ENCODE measurements around the gene C14orf39.
"Not testable (repeated sequence)": the region's sequence is repeated elsewhere in the genome, so short reads cannot be mapped to it uniquely, and the experiment has no call there.

Gene C14orf39

DNA sequence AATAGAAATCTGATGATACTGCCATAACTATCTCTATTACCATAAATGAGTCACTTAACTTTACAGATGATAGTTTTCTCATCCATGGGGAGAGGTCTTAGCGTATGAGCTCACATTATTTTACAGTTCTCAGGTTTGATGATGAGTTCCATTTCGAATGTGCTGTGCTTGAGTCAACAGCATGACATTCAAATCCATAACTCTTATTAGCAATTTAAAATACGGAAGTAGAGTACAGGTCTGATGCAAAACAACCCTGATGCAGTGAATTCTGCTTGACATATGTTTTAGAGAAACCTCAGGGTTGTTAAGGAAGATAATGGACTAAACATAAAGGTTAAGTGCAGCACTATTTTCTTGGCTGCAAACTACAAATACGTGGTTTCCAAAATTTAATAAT lies 30.0 kb downstream of the C14orf39 start:
- DNase-seq (ENCODE audit: low read depth, low spot score), result no peak
- Histone ChIP-seq H3K36me3 (ENCODE audit: insufficient read depth, low read length) (no peaks in the 10 kb centered on the region), H3K9me3 (ENCODE audit: low read depth, low read length) (no peaks in the 10 kb centered on the region), H3K27ac (no peak overlapping the region), H3K4me3 (no peak overlapping the region), H3K9ac (ENCODE audit: insufficient read length) (no peak overlapping the region)
- TF ChIP-seq EZH2 (IDR thresholded peaks at IDR 0.05) (no peak), POLR2AphosphoS5 (IDR thresholded peaks at IDR 0.05; ENCODE audit: borderline replicate concordance, low read depth, low read length) (no peak), FOXP2 (optimal IDR thresholded peaks at IDR 0.05; ENCODE audit: control extremely low read depth, extremely low read length, insufficient read depth) (no peak)

DNA sequence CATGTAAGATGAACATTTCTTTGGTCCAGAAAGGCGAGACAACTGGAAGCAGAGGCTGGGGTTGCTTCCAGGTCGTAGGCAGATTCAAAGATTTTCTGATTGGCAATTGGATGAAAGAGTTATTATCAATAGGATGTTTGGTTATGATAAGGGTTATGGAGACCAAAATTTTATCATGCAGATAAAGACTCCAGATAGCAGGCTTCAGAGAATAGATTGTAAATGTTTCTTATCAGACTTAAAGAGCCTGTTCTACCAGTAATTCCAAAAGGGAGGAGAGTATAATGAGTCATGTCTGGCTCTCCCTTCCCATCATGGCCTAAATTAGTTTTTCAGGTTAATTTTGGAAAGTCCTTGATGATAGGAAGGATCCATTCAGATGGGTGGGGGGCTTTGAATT lies 55.6 kb downstream of the C14orf39 start:
- no peak for DNase-seq (ENCODE audit: low read depth, low spot score)
- Histone ChIP-seq H3K36me3 (ENCODE audit: insufficient read depth, low read length) (no peaks in the 10 kb centered on the region), H3K4me3 (no peak overlapping the region), H3K27ac (no peak overlapping the region), H3K9me3 (ENCODE audit: low read depth, low read length) (no peaks in the 10 kb centered on the region), H3K9ac (ENCODE audit: insufficient read length) (no peak overlapping the region)
- TF ChIP-seq EZH2 (IDR thresholded peaks at IDR 0.05), result no peak
- TF ChIP-seq FOXP2 (optimal IDR thresholded peaks at IDR 0.05; ENCODE audit: control extremely low read depth, extremely low read length, insufficient read depth), result no peak
- TF ChIP-seq POLR2AphosphoS5 (IDR thresholded peaks at IDR 0.05; ENCODE audit: borderline replicate concordance, low read depth, low read length), result no peak

DNA sequence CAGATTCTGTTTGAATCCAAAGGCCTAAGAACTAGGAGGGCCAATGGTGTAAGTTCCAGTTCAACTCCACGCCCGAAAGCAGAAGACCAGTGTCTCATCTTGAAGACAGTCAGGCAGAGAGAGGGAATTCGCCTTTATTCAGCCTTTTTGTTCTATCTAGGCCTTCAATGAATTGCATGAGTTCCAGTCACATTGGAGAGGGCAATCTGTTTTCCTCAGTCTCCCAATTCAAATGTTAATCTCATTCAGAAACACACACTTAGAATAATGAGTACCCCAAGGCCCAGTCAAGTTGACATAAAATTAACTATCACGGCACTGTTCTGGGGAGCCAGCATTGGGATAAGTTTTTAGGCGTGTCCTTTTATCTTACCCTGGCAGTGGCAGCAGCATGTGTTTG lies 65.8 kb downstream of the C14orf39 start:
- TF ChIP-seq POLR2AphosphoS5 (IDR thresholded peaks at IDR 0.05; ENCODE audit: borderline replicate concordance, low read depth, low read length) (no peak), EZH2 (IDR thresholded peaks at IDR 0.05) (no peak), FOXP2 (optimal IDR thresholded peaks at IDR 0.05; ENCODE audit: control extremely low read depth, extremely low read length, insufficient read depth) (no peak)
- no peak for DNase-seq (ENCODE audit: low read depth, low spot score)
- H3K9ac ChIP-seq (ENCODE audit: insufficient read length), result no peak overlapping the region
- no peaks in the 10 kb centered on the region for H3K36me3 ChIP-seq (ENCODE audit: insufficient read depth, low read length)
- H3K27ac ChIP-seq, result no peak overlapping the region
- H3K4me3 ChIP-seq, result no peak overlapping the region
- no peaks in the 10 kb centered on the region for H3K9me3 ChIP-seq (ENCODE audit: low read depth, low read length)

DNA sequence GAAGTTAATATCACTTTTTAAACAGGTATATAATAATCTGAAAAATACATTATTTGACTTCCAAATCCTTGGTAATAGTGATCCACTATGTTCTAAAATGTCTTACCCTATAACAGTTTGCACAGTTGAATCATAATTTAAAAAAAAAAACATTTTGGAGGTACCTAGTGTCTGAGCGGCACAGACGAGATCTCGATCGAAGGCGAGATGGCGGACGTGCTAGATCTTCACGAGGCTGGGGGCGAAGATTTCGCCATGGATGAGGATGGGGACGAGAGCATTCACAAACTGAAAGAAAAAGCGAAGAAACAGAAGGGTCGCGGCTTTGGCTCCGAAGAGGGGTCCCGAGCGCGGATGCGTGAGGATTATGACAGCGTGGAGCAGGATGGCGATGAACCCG lies 88.3 kb downstream of the C14orf39 start:
- not testable (repeated sequence) for H3K27ac ChIP-seq; DNase-seq (ENCODE audit: low read depth, low spot score); H3K4me3 ChIP-seq; H3K9ac ChIP-seq (ENCODE audit: insufficient read length); H3K36me3 ChIP-seq (ENCODE audit: insufficient read depth, low read length); H3K9me3 ChIP-seq (ENCODE audit: low read depth, low read length)

DNA sequence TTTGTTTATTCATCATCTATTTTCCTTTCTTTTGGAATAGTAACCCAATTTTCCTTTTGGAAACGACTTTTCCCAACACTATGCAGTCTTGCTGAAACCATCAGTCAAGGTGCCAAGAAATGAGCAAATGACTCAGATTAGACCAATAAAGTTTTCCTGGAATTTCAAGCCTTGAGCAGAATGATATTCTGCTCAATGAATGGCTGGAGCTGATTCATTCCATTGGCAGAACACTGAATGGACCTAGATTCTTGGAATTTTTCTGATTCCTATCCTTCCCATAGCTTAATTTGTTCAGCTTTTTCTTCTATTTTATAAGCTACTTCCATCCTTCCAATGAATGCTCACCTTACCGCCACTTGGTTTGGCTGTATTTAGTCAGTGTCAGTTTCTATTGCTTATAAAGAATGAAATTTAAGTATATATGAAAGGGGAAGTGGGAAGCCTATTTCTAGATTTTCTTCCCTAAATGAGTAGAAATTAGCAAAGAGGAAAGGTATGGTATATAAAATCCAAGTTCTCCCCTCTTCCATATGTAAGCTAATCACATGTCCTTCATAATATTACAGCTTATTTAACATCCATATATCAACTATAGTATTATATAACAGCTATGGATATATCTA lies 89.0 kb downstream of the C14orf39 start:
- Histone ChIP-seq H3K27ac (no peak overlapping the region), H3K9ac (ENCODE audit: insufficient read length) (no peak overlapping the region), H3K4me3 (no peak overlapping the region), H3K9me3 (ENCODE audit: low read depth, low read length) (no peaks in the 10 kb centered on the region), H3K36me3 (ENCODE audit: insufficient read depth, low read length) (no peaks in the 10 kb centered on the region)
- no peak for TF ChIP-seq POLR2AphosphoS5 (IDR thresholded peaks at IDR 0.05; ENCODE audit: borderline replicate concordance, low read depth, low read length)
- TF ChIP-seq FOXP2 (optimal IDR thresholded peaks at IDR 0.05; ENCODE audit: control extremely low read depth, extremely low read length, insufficient read depth), result no peak
- no peak for TF ChIP-seq EZH2 (IDR thresholded peaks at IDR 0.05)
- DNase-seq (ENCODE audit: low read depth, low spot score), result no peak

Data from SK-N-MC (cell line).